OCI-LY3 (cell line): ENCODE data around the gene TRA2B.

Experiments
- EZH2phosphoT487 ChIP-seq: fragments of 200-600 bp; shearing (Covaris generic); IDR thresholded peaks from 2 replicates; pipeline ENCODE4 v1.6.1; 2018; ENCODE audit warnings: antibody characterized with exemption, mixed run types, low read depth
- TF ChIP-seq, protein P1 (sequence below): fragments of 200-600, 300-600 bp; sonication (generic); IDR thresholded peaks from 2 replicates; pipeline ENCODE4 v1.5.1; 2014; ENCODE audit warnings: antibody characterized with exemption, low read length, low read depth

DNA sequence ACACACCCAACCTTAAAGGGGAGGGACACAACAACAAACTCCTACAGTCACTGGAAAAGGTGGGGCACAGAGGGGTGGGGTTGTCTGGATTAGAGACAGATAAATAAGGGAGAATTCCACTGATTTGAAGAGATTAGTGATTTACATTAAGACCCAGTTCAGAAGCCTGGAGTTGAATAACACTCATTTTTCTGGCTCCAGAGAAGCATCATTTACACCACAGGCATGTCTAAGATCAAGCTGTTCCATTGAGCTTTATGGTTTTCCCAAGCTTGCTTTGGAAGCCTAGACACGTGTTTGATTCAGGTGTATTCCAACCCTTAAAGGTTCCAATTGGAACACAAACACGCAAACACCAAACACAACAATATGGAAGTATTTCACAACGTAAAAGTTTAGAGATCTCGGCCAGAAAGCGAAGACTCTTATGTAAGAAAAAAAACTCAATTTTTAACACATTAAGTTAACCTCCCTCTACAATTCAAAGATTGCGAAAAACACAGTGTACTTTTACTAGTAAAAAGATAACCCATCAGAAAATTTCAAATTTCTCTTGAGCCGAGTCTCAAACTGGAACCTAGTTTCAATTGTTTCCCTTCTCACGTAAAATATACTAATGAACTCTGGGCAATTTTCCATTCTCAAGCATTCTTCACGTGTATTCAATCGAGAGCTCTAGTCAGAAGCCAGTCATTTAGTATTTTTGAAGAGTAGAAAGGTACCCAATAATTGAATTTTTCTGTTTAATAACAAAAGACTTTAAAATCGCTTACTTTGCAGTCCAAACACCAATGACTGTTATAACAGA lies 2.1 kb downstream of the TRA2B start:
- TF ChIP-seq, protein P1, sequence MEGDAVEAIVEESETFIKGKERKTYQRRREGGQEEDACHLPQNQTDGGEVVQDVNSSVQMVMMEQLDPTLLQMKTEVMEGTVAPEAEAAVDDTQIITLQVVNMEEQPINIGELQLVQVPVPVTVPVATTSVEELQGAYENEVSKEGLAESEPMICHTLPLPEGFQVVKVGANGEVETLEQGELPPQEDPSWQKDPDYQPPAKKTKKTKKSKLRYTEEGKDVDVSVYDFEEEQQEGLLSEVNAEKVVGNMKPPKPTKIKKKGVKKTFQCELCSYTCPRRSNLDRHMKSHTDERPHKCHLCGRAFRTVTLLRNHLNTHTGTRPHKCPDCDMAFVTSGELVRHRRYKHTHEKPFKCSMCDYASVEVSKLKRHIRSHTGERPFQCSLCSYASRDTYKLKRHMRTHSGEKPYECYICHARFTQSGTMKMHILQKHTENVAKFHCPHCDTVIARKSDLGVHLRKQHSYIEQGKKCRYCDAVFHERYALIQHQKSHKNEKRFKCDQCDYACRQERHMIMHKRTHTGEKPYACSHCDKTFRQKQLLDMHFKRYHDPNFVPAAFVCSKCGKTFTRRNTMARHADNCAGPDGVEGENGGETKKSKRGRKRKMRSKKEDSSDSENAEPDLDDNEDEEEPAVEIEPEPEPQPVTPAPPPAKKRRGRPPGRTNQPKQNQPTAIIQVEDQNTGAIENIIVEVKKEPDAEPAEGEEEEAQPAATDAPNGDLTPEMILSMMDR, result no peak
- no peak for TF ChIP-seq EZH2phosphoT487
